Measurements from ENCODE around the gene ZNHIT2.

- TF ChIP-seq TAF1 (IDR thresholded peaks at IDR 0.05; ENCODE audit: borderline replicate concordance, low read depth, low read length) (no peak), POLR2A (IDR thresholded peaks at IDR 0.05; ENCODE audit: low read depth, low read length) (no peak)
These were observed 39.8 kb upstream of the ZNHIT2 start for GRCh38 chr11:65157336-65157735.
